ENCODE results near the gene TMEM39B.

Gene TMEM39B

GRCh38 chr1:32151319-32151787 lies 78.6 kb downstream of the TMEM39B start:
- FAIRE-seq = no peak
- TF ChIP-seq POU2F2 (IDR thresholded peaks at IDR 0.05; ENCODE audit: low read depth, low read length) = no peak
- no peak for TF ChIP-seq POLR2AphosphoS5 (IDR thresholded peaks at IDR 0.05; ENCODE audit: low read depth, low read length)
- TF ChIP-seq POLR2A (IDR thresholded peaks at IDR 0.05; ENCODE audit: low read depth, low read length) = no peak
- TF ChIP-seq SPI1 (IDR thresholded peaks at IDR 0.05; ENCODE audit: low read depth, low read length) = no peak
- TF ChIP-seq PAX5 (IDR thresholded peaks at IDR 0.05; ENCODE audit: insufficient read depth, low read length, severe bottlenecking) = no peak
- TF ChIP-seq TAF1 (IDR thresholded peaks at IDR 0.05; ENCODE audit: low read depth, low read length) = no peak
- no peak for DNase-seq (ENCODE audit: insufficient read length, low spot score)

Measured in GM12891 (cell line).